Measurements from ENCODE around the gene PKP2. TPM values are rescaled to one million over a fixed set of nuclear protein-coding genes. Genes with fewer than 3 reads are reported as not detected.

The PKP2 gene
- polyA plus RNA-seq, 1 experiment = 0.02 TPM

GRCh38 chr12:32743264-32743663, 153.3 kb downstream of the PKP2 start:
- ChIA-PET CTCF (interaction anchor here (0.6 to 3.9 kb wide), 3 partner anchors 12 to 1152 kb away, joined by 3 to 16 read pairs (median 6); partner anchors contain the start of gene YARS2), POLR2A (no interaction called here)

GRCh38 chr12:32742133-32742532, 154.4 kb downstream of the PKP2 start:
- Histone ChIP-seq H3K27me3 (ENCODE audit: control insufficient read depth, insufficient read depth, low read length) (no peaks in the 10 kb centered on the region), H3K27ac (ENCODE audit: low read depth, low read length) (no peak overlapping the region), H3K9me3 (ENCODE audit: control insufficient read depth, insufficient read depth, low read length) (no peaks in the 10 kb centered on the region), H3K4me3 (ENCODE audit: low read depth, low read length) (no peak overlapping the region)
- TF ChIP-seq, protein P1, sequence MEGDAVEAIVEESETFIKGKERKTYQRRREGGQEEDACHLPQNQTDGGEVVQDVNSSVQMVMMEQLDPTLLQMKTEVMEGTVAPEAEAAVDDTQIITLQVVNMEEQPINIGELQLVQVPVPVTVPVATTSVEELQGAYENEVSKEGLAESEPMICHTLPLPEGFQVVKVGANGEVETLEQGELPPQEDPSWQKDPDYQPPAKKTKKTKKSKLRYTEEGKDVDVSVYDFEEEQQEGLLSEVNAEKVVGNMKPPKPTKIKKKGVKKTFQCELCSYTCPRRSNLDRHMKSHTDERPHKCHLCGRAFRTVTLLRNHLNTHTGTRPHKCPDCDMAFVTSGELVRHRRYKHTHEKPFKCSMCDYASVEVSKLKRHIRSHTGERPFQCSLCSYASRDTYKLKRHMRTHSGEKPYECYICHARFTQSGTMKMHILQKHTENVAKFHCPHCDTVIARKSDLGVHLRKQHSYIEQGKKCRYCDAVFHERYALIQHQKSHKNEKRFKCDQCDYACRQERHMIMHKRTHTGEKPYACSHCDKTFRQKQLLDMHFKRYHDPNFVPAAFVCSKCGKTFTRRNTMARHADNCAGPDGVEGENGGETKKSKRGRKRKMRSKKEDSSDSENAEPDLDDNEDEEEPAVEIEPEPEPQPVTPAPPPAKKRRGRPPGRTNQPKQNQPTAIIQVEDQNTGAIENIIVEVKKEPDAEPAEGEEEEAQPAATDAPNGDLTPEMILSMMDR (IDR thresholded peaks at IDR 0.05; ENCODE audit: low read depth, low read length) = no peak
- CTCF ChIA-PET = interaction anchor here (1.2 kb wide), 1 partner anchor 14 kb away, joined by 6 read pairs; the partner anchor contains the start of gene YARS2
- POLR2A ChIA-PET = no interaction called here
- DNase-seq (ENCODE audit: low read depth, low spot score) = no peak

More at GRCh38 chr12:32743264-32743663, 153.3 kb downstream of the PKP2 start:
- Histone ChIP-seq H3K4me3 (ENCODE audit: low read depth, low read length) (no peak overlapping the region), H3K27me3 (ENCODE audit: control insufficient read depth, insufficient read depth, low read length) (no peaks in the 10 kb centered on the region), H3K9me3 (ENCODE audit: control insufficient read depth, insufficient read depth, low read length) (no peaks in the 10 kb centered on the region), H3K27ac (ENCODE audit: low read depth, low read length) (no peak overlapping the region)
- DNase-seq (ENCODE audit: low read depth, low spot score) = no peak
- TF ChIP-seq, protein P1 (IDR thresholded peaks at IDR 0.05; ENCODE audit: low read depth, low read length) = no peak

Other genes starting within 250 kb of the PKP2 start
- 49.1 and 68.2 TPM in 2 replicates for gene DNM1L, start 217.5 kb downstream of the PKP2 start, polyA plus RNA-seq (2011; rRNA removed)
- gene YARS2, start 140.9 kb downstream of the PKP2 start, polyA plus RNA-seq (2011; rRNA removed) = 20.5 and 27.3 TPM in 2 replicates

All from AG04450 (cell line).